ENCODE results near the gene AKAP1.

- TF ChIP-seq CTCF (IDR thresholded peaks at IDR 0.05) (no peak), POLR2A (IDR thresholded peaks at IDR 0.05) (no peak), EP300 (IDR thresholded peaks at IDR 0.05) (no peak)
Observed at GRCh38 chr17:57152967-57153528, 68.0 kb downstream of the AKAP1 start.

All from ovary (tissue), 3 donors.